DND-41 (cell line): Measurements from ENCODE around the gene GYS1.

Experiments used
- ATAC-seq: fragments of 200-7000 bp; cut with Tn5 transposase; 3 replicates; pipeline ENCODE4 v1.9.1; 2021; ENCODE audit warnings: low read depth; ENCODE audit not compliant: insufficient read depth
- DNase-seq: peaks from one replicate; pipeline ENCODE4 v3.0.0-alpha.2; 2020
- H2AFZ ChIP-seq: 2 replicates; pipeline ENCODE4 v1.6.0; 2012; ENCODE audit warnings: low read depth, low read length
- H3K27ac ChIP-seq: 2 replicates; pipeline ENCODE4 v1.5.1; 2012; ENCODE audit warnings: low read length, inconsistent platforms
- H3K27me3 ChIP-seq: fragments of 200-600 bp; sonication (generic); 2 replicates; pipeline ENCODE4 v1.6.0; 2012; ENCODE audit warnings: low read length, mild to moderate bottlenecking, inconsistent platforms; ENCODE audit not compliant: insufficient read depth, poor library complexity
- H3K36me3 ChIP-seq: 2 replicates; pipeline ENCODE4 v1.5.1; 2012; ENCODE audit warnings: low read length, inconsistent platforms; ENCODE audit not compliant: insufficient read depth
- H3K4me1 ChIP-seq: 2 replicates; pipeline ENCODE4 v1.5.1; 2012; ENCODE audit warnings: mild to moderate bottlenecking, low read length; ENCODE audit not compliant: insufficient read depth
- H3K4me2 ChIP-seq: 2 replicates; pipeline ENCODE4 v1.6.0; 2012; ENCODE audit warnings: mild to moderate bottlenecking, moderate library complexity, low read length, inconsistent platforms; ENCODE audit not compliant: insufficient read depth
- H3K4me3 ChIP-seq, 2 experiments: fragments of 200-600 bp in 1 of 2; shearing (Covaris generic) in 1 of 2; 2 replicates each; pipeline ENCODE4 v1.5.1; 2012 to 2016; ENCODE audit warnings: inconsistent platforms in 2 of 2, low read length in 2 of 2, mild to moderate bottlenecking in 2 of 2, low read depth in 1 of 2, moderate library complexity in 1 of 2
- H3K79me2 ChIP-seq: 2 replicates; pipeline ENCODE4 v1.6.0; 2012; ENCODE audit warnings: low read length, inconsistent platforms; ENCODE audit not compliant: insufficient read depth
- H3K9ac ChIP-seq: 2 replicates; pipeline ENCODE4 v1.6.0; 2012; ENCODE audit warnings: low read depth, mild to moderate bottlenecking, inconsistent platforms, low read length, moderate library complexity
- H3K9me3 ChIP-seq: 2 replicates; pipeline ENCODE4 v1.5.1; 2012; ENCODE audit warnings: low read length, moderate library complexity, mild to moderate bottlenecking, inconsistent platforms; ENCODE audit not compliant: insufficient read depth, severe bottlenecking
- H4K20me1 ChIP-seq: 2 replicates; pipeline ENCODE4 v1.6.0; 2012; ENCODE audit warnings: low read length; ENCODE audit not compliant: insufficient read depth
- EZH2 ChIP-seq: IDR thresholded peaks from 3 replicates; pipeline ENCODE4 v1.6.1; 2012; ENCODE audit warnings: borderline replicate concordance, low read depth, mild to moderate bottlenecking, moderate library complexity, low read length, inconsistent platforms; ENCODE audit not compliant: severe bottlenecking
- TF ChIP-seq, protein P1 (sequence below): IDR thresholded peaks from 2 replicates; pipeline ENCODE4 v1.5.1; 2012; ENCODE audit warnings: borderline replicate concordance, low read length, moderate library complexity, mild to moderate bottlenecking; ENCODE audit not compliant: poor library complexity, severe bottlenecking; ENCODE audit errors: extremely low read depth

Gene GYS1

DNA sequence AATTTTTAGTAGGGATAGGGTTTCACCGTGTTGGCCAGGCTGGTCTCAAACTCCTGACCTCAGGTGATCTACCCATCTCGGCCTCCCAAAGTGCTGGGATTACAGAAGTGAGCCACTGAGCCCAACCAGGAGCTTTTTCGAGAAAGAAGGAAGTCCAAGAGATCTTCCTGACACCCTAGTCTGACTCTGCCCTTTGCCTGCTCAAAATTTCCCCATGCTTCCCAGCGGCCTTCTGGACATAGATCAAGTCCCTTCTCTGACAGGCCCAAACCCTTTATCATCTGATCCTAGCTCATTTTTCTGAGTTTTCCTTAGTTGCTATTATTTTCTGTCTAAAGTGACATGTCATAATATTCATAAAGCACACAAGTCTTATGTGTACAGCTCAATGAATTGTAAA lies 40.0 kb downstream of the GYS1 start:
- ATAC-seq (no peak), DNase-seq (no peak)
- Histone ChIP-seq H3K9ac (no peak overlapping the region), H3K79me2 (peaks cover 28% of the 10 kb centered on the region), H3K4me1 (peaks cover 25% of the 10 kb centered on the region), H3K36me3 (peaks cover 15% of the 10 kb centered on the region), H3K9me3 (no peaks in the 10 kb centered on the region), H2AFZ (no peak overlapping the region; the same call in 1 of the 2 replicates), H3K4me3 (no peak overlapping the region), H4K20me1 (0 out of 2 replicates have a peak, but pooled peaks cover 3% of the 10 kb centered on the region), H3K27me3 (no peaks in the 10 kb centered on the region), H3K27ac (no peak overlapping the region), H3K4me2 (no peak overlapping the region)
- no peak for TF ChIP-seq EZH2
- TF ChIP-seq, protein P1, sequence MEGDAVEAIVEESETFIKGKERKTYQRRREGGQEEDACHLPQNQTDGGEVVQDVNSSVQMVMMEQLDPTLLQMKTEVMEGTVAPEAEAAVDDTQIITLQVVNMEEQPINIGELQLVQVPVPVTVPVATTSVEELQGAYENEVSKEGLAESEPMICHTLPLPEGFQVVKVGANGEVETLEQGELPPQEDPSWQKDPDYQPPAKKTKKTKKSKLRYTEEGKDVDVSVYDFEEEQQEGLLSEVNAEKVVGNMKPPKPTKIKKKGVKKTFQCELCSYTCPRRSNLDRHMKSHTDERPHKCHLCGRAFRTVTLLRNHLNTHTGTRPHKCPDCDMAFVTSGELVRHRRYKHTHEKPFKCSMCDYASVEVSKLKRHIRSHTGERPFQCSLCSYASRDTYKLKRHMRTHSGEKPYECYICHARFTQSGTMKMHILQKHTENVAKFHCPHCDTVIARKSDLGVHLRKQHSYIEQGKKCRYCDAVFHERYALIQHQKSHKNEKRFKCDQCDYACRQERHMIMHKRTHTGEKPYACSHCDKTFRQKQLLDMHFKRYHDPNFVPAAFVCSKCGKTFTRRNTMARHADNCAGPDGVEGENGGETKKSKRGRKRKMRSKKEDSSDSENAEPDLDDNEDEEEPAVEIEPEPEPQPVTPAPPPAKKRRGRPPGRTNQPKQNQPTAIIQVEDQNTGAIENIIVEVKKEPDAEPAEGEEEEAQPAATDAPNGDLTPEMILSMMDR, result no peak

- H3K9me3 ChIP-seq, result peaks cover 12% of the 10 kb centered on the region
- DNase-seq (no peak), ATAC-seq (no peak)
- no peak overlapping the region for H2AFZ ChIP-seq
- no peak overlapping the region for H3K27ac ChIP-seq
- H3K36me3 ChIP-seq, result peaks cover 6% of the 10 kb centered on the region
- no peaks in the 10 kb centered on the region for H3K27me3 ChIP-seq
- TF ChIP-seq, protein P1, result no peak
- no peak for TF ChIP-seq EZH2
- H3K4me2 ChIP-seq, result no peak overlapping the region
- H3K4me3 ChIP-seq, result no peak overlapping the region
- H3K79me2 ChIP-seq, result peaks cover 16% of the 10 kb centered on the region
- H4K20me1 ChIP-seq, result 0 out of 2 replicates have a peak, but pooled peaks cover 3% of the 10 kb centered on the region
- H3K9ac ChIP-seq, result no peak overlapping the region
- peaks cover 18% of the 10 kb centered on the region for H3K4me1 ChIP-seq
These were observed 42.1 kb downstream of the GYS1 start for GRCh38 chr19:48950830-48951519.

- no peak for DNase-seq
- peaks cover 8% of the 10 kb centered on the region for H3K79me2 ChIP-seq
- H3K27ac ChIP-seq, result no peak overlapping the region
- H3K4me3 ChIP-seq, result no peak overlapping the region
- no peaks in the 10 kb centered on the region; the same call in 1 of the 2 replicates for H3K36me3 ChIP-seq
- H4K20me1 ChIP-seq, result no peaks in the 10 kb centered on the region
- H3K27me3 ChIP-seq, result no peaks in the 10 kb centered on the region
- H3K9me3 ChIP-seq, result peaks cover 12% of the 10 kb centered on the region
- no peak overlapping the region for H3K4me2 ChIP-seq
- H3K4me1 ChIP-seq, result peaks cover 10% of the 10 kb centered on the region
- no peak overlapping the region for H2AFZ ChIP-seq
- H3K9ac ChIP-seq, result no peak overlapping the region
- TF ChIP-seq, protein P1, result no peak
- no peak for TF ChIP-seq EZH2
- ATAC-seq, result no peak
These were observed 43.0 kb downstream of the GYS1 start for GRCh38 chr19:48950159-48950558.
